Trophoblast cell (in vitro differentiated cells and primary cell): ENCODE data around the gene MAU2.

Source experiments
- DNase-seq, 2 donors: peaks; one replicate each; pipeline ENCODE4 v3.0.0-alpha.2; 2016
- H2AFZ ChIP-seq: 2 replicates; pipeline ENCODE4 v1.6.1; 2013; ENCODE audit warnings: low read length, moderate library complexity, mild to moderate bottlenecking; ENCODE audit not compliant: insufficient read depth, poor library complexity
- H2AK5ac ChIP-seq: 2 replicates; pipeline ENCODE4 v1.6.1; 2013; ENCODE audit warnings: mild to moderate bottlenecking, low read length
- H2BK120ac ChIP-seq: 2 replicates; pipeline ENCODE4 v1.6.1; 2013; ENCODE audit warnings: low read length, mild to moderate bottlenecking, moderate library complexity; ENCODE audit not compliant: insufficient read depth, poor library complexity
- H2BK12ac ChIP-seq: 2 replicates; pipeline ENCODE4 v1.6.1; 2013; ENCODE audit warnings: mild to moderate bottlenecking, low read length, moderate library complexity
- H2BK5ac ChIP-seq: 2 replicates; pipeline ENCODE4 v1.6.1; 2013; ENCODE audit warnings: low read length, low read depth, moderate library complexity, mild to moderate bottlenecking; ENCODE audit not compliant: poor library complexity
- H3K14ac ChIP-seq: 2 replicates; pipeline ENCODE4 v1.6.1; 2013; ENCODE audit warnings: mild to moderate bottlenecking, low read length
- H3K18ac ChIP-seq: 2 replicates; pipeline ENCODE4 v1.6.1; 2013; ENCODE audit warnings: mild to moderate bottlenecking, low read length
- H3K23ac ChIP-seq: 2 replicates; pipeline ENCODE4 v1.6.1; 2013; ENCODE audit warnings: low read length
- H3K27ac ChIP-seq: 2 replicates; pipeline ENCODE4 v1.5.1; 2013; ENCODE audit warnings: low read depth, mild to moderate bottlenecking, inconsistent platforms, low read length, moderate library complexity
- H3K27me3 ChIP-seq: 2 replicates; pipeline ENCODE4 v1.6.1; 2013; ENCODE audit warnings: inconsistent platforms, mild to moderate bottlenecking, low read length, moderate library complexity; ENCODE audit not compliant: insufficient read depth
- H3K36me3 ChIP-seq, 2 experiments: 1 replicate in 1 of 2; 2 replicates in 1 of 2; pipeline ENCODE4 v1.6.1; 2013; ENCODE audit warnings: low read length in 2 of 2, mild to moderate bottlenecking in 2 of 2, moderate library complexity in 1 of 2; ENCODE audit not compliant: insufficient read depth in 2 of 2, control insufficient read depth in 1 of 2
- H3K4ac ChIP-seq: 2 replicates; pipeline ENCODE4 v1.6.1; 2013; ENCODE audit warnings: low read depth, mild to moderate bottlenecking, low read length, moderate library complexity
- H3K4me1 ChIP-seq, 2 experiments: 1 replicate in 1 of 2; 2 replicates in 1 of 2; pipeline ENCODE4 v1.6.1; 2013; ENCODE audit warnings: low read length in 2 of 2, mild to moderate bottlenecking in 2 of 2, moderate library complexity in 1 of 2; ENCODE audit not compliant: insufficient read depth in 2 of 2, control insufficient read depth in 1 of 2
- H3K4me2 ChIP-seq: 2 replicates; pipeline ENCODE4 v1.6.1; 2013; ENCODE audit warnings: inconsistent platforms, mild to moderate bottlenecking, low read length, moderate library complexity
- H3K4me3 ChIP-seq: 2 replicates; pipeline ENCODE4 v1.5.1; 2013; ENCODE audit warnings: mild to moderate bottlenecking, low read depth, low read length, inconsistent platforms
- H3K79me1 ChIP-seq: one replicate; pipeline ENCODE4 v1.6.1; 2013; ENCODE audit warnings: low read length
- H3K79me2 ChIP-seq: 2 replicates; pipeline ENCODE4 v1.6.1; 2013; ENCODE audit warnings: low read length, mild to moderate bottlenecking; ENCODE audit not compliant: control insufficient read depth, insufficient read depth, poor library complexity
- H3K9ac ChIP-seq: 2 replicates; pipeline ENCODE4 v1.6.1; 2013; ENCODE audit warnings: mild to moderate bottlenecking, low read length
- H3K9me3 ChIP-seq: 2 replicates; pipeline ENCODE4 v1.6.1; 2013; ENCODE audit warnings: low read depth, mild to moderate bottlenecking, control low read depth, inconsistent platforms, low read length; ENCODE audit not compliant: insufficient read depth
- H4K12ac ChIP-seq: 2 replicates; pipeline ENCODE4 v1.6.1; 2013; ENCODE audit warnings: low read depth, mild to moderate bottlenecking, low read length, moderate library complexity
- H4K8ac ChIP-seq: 2 replicates; pipeline ENCODE4 v1.6.1; 2013; ENCODE audit warnings: low read depth, mild to moderate bottlenecking, low read length, moderate library complexity
- H4K91ac ChIP-seq: one replicate; pipeline ENCODE4 v1.6.1; 2013; ENCODE audit warnings: low read depth, mild to moderate bottlenecking, low read length, moderate library complexity
- WGBS: extraction: QIAGEN DNeasy Blood & Tissue Kit; methylation state at CpG from one replicate; pipeline ENCODE4 v1.1.7; 2013; ENCODE audit warnings: missing lambda C conversion rate; ENCODE audit not compliant: insufficient read length, insufficient coverage; ENCODE audit errors: extremely low coverage; 5-methylcytosine and 5-hydroxymethylcytosine counted together

MAU2 gene

GRCh38 chr19:19407633-19407930 is 87.0 kb downstream of the MAU2 start:
- H3K79me2 ChIP-seq: peaks cover 37% of the 10 kb centered on the region
- H2BK120ac ChIP-seq: no peak overlapping the region
- H4K8ac ChIP-seq: no peak overlapping the region
- H2AFZ ChIP-seq: no peak overlapping the region
- H3K4me1 ChIP-seq: peaks cover 24 to 37% of the 10 kb centered on the region in 2 experiments
- H3K4me3 ChIP-seq: no peak overlapping the region
- H3K36me3 ChIP-seq: peaks cover 4 to 5% of the 10 kb centered on the region in 2 experiments
- peak overlapping the region; percentile 63 for H3K4ac ChIP-seq
- no peak overlapping the region for H3K18ac ChIP-seq
- H3K27me3 ChIP-seq: no peaks in the 10 kb centered on the region
- peaks cover 15% of the 10 kb centered on the region for H3K79me1 ChIP-seq
- H3K23ac ChIP-seq: no peak overlapping the region
- H3K14ac ChIP-seq: no peak overlapping the region
- no peak overlapping the region for H2BK5ac ChIP-seq
- H3K9ac ChIP-seq: no peak overlapping the region
- peak overlapping the region; percentile 74 for H4K12ac ChIP-seq
- no peak overlapping the region for H2AK5ac ChIP-seq
- no peaks in the 10 kb centered on the region for H3K9me3 ChIP-seq
- peak overlapping the region; percentile 46 for H3K27ac ChIP-seq
- DNase-seq: no peak
- H3K4me2 ChIP-seq: peak overlapping the region; percentile 68
- peak overlapping the region; percentile 10 for H4K91ac ChIP-seq
- no CpG with 5 or more reads among the region's 4 CpGs for WGBS
- no peak overlapping the region for H2BK12ac ChIP-seq
